T-helper 2 cell (primary cell): ENCODE results near the gene EGR1.
"Not testable (repeated sequence)": the region's sequence is repeated elsewhere in the genome, so short reads cannot be mapped to it uniquely, and the experiment has no call there.

Experiments used
- DNase-seq, 5 experiments: peaks; one replicate each; pipeline versions ENCODE4 v3.0.0 to v3.0.0-alpha.2; 2012 to 2022

The EGR1 gene

GRCh38 chr5:138469540-138470321 is 4.5 kb downstream of the EGR1 start:
- DNase-seq: peak in 1 of 5 experiments; percentile 55

DNA sequence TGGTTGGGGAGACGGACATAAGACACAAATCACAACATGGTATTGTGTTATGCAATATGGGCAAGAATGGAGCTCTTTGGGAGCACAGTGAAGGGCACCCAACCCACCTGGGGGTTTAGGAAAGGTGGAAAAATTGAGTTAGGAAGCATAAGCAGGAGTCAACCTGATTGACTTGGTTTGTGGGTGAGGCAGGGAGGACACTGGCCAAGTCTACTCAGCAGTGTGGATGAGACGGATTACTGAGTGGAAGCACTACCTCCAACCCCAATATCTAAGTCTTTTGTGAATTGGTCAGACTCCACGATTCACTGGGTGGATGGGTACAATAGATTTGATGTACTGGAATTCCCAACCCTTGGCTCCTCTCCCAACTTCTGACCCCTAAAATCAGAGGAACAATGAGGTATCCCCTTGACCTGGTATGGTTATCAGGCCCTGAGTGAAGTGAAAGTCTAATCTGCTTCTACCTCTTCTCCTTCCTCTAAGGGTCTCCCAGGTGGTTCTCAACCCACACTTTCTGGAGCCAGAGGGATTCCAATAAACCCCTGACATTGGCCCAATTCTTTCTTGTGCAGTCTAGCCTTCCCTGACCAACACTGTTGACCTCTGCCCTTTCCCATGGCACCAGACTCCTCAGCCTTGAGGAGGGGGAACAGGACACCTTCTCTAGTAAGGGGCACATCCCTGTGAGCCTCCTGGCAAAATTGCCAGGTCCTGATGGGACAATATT is 5.2 kb downstream of the EGR1 start:
- no peak for DNase-seq

DNA sequence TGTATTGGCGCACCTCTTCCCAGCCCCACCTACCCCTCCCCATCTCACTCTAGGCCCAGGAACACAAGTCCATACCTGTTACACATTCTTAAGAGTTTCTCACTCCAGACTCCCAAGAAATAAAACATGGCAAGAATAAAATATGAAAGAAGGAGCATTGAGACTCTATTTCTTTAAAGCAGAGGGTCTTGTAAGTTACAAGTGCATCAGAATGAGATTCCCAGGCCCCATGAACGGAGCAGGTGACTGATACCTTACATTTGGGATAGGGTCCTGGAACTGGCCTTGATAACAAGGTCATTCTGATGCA is 5.7 kb downstream of the EGR1 start:
- no peak for DNase-seq

DNA sequence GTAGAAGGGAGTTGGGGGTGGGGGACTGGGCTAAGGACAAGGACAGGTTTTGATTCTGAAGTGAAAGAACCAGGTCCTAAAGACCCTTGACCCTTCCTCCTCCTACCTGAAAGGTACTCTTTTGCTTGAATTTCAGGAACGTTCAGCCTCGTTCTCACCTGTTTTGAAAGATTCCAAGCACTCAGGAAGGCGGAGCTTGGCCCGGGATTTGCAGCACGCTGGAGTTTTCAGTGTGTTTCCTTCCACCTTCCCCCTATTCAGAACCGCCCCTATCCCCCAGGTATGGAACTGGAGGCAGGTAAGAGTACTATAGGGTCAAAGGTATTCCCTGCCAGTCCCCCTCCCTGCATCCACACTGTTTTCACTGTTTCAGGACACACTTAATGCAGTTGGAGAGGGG is 7.1 kb downstream of the EGR1 start:
- no peak for DNase-seq

DNA sequence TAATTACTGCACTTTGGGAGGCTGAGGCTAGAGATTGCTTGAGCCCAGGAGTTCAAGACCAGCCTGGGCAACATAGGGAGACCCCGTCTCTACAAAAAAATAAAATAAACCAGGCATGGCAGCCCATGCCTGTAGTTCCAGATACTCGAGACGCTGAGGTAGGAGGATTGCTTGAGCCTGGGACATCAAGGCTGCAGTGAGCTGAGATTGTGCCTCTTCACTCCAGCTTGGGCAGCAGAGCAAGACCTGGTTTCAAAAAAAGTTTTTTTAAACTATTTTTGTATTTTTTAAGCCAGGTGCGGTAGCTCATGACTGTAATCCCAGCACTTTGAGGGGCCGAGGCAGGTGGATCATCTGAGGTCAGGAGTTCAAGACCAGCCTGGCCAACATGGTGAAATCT is 7.9 kb downstream of the EGR1 start:
- DNase-seq: not testable (repeated sequence)

GRCh38 chr5:138476918-138477317 is 11.6 kb downstream of the EGR1 start:
- DNase-seq: no peak

DNA sequence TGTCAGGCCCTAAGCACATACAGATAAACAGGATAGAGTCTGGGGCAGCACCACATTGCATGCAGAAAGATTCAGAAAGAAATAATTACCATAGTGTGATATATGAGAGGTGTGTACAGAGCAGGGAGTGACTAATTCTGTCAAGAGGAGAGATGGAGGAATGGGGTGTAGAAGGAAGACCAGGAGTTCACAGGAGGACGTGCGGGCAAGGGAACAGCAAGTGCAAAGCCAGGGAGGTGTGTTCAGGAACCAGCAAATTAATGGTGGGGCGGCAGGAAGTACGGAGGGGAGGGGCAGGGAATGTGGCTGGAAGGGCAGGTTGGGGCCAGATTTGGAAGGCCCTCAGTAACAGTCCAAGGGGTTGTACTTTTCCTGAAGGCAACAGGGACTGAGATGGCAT is 17.4 kb downstream of the EGR1 start:
- DNase-seq: no peak

GRCh38 chr5:138488481-138488945 is 23.2 kb downstream of the EGR1 start:
- no peak for DNase-seq

DNA sequence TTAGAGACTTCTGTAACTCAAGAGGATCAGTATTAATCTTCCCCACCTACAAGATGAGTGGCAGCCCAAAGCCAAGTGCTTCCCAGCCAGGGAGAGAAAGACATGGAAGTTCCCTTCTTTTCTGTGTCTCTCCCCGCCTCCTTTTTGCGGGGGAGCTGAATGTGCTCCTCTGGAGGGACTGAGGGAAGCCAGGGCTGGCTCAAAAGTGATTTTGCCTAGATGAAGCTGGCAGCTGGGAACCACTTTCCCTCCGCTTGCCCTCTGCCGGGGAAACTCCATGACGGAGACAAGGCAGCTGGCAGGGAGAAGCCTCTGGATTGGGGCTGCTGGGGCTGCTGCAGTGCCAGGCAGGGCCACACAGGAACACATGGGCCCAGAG is 24.4 kb downstream of the EGR1 start:
- no peak for DNase-seq

- DNase-seq: no peak
Observed at GRCh38 chr5:138490648-138491283, 25.5 kb downstream of the EGR1 start.

DNA sequence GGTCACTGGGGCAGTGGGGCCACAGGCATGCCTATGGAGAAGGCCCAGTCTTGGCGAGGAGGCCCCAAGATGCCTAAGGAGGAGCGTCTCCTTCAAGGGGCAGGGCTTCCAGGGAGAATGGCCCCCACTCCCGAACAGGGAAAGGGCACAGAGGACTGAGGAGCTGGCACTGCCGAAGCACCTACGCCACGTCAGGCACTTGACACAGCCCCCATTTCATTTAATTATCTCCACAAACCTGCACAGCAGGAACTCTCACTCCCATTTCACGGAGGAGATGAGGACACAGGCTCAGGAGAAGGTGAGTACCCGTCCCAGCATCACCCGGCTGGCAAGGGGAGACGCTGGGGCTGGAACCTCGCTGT is 26.0 kb downstream of the EGR1 start:
- no peak for DNase-seq

DNA sequence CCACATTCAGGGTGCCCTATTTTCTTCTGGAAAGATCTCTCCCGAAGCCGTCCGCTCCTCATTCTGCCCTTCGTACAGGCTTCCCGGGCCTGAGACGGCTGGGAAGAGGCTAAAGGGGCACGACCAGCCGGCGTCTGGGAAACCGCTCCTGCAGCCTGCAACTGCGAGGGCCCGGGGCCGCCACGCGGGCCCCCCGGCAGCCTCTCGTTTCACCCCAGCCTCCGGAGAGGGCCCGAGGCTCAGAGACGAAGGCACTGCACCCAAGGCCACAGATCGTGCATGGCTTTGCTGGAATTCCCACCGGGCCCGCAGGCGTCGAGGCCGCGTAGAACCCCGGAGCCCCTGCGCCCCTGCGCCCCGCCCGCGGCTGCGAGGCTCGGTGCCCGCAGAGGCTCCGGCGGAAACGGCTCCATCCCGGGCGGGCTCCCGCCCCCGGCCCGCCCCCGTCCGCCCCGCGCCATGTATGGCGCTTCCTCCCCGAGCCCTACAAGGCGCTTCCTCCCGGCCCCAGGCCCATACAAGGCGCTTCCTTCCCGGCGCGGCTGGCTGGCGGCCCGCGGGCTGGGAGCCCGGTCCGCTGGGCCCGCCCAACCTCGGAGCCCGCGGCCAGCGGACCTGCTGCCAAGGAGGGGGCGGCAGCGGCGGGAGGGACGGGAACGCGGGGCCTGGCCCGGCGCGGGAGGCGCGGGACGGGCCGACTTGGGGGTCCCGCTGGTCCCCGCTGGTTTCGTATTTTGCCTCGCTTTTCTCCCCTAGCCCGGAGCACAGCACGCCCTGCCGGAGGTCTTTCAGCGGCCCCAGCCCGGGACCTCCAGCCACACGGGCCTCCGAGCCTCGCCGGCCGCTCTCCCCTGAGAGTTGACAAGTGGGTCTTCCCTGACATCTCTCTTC is 26.6 kb downstream of the EGR1 start:
- peak; percentile 72 to 91 (median 77) for DNase-seq

GRCh38 chr5:138492560-138493045 is 27.3 kb downstream of the EGR1 start:
- DNase-seq: no peak

- DNase-seq: no peak
Observed at GRCh38 chr5:138495351-138495750, 30.1 kb downstream of the EGR1 start.

DNA sequence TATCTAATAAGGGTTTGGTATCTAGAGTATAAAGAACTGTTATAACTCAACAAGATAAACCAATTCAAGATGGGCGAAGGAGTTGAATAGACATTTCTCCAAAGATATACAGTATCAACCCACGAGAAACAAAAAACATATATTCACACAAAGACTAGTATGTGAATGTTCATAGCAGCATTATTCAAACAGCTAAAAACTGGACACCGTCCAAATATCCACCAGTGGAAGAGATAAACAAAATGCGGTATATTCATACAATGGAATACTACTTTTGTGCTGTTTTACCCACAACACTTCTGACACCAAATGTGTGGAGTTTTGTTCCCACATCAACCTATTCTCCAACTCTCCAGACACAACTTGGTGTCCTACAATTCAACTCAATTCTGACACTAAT is 33.1 kb downstream of the EGR1 start:
- no peak for DNase-seq

GRCh38 chr5:138502121-138502520 is 36.8 kb downstream of the EGR1 start:
- no peak for DNase-seq

- DNase-seq: no peak
Observed at GRCh38 chr5:138502521-138502920, 37.2 kb downstream of the EGR1 start.

DNA sequence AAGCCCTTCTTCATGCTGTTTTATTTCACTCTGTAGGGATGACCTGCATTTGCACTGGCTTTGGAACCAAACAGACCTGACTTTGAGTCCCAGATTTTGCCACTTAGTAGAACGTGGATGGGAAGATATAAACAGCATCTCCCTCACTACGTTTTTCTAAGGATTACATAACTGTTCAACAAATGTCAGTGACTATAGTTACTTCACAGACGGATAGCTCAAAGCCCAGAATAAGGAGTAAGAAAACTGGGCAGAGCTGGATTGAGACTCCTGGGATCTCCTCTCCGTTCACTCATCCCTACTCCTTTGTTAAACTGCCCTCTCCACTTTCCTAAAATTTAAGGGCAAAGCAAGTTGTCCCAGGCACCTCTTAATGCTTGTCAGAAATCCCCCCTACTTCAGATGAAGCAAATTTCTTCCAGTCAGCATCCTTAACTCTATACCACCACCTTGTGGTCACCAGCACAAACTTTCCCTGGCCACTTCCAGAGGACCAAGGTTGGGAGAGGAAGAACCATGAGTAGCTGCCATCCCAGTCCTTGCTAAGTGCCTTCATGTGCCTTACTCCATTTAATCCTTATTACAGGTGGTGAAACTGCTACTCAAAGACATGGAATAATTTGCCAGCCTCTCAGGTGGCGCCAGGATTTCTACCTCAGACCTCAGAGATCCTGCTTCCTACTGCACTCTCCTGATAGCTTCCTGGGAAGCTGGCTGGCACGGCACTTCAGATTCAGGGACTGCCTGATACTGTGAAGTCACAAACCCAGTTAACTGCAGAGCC is 38.4 kb downstream of the EGR1 start:
- DNase-seq: peak in 2 of 5 experiments; percentile 32 to 50

DNA sequence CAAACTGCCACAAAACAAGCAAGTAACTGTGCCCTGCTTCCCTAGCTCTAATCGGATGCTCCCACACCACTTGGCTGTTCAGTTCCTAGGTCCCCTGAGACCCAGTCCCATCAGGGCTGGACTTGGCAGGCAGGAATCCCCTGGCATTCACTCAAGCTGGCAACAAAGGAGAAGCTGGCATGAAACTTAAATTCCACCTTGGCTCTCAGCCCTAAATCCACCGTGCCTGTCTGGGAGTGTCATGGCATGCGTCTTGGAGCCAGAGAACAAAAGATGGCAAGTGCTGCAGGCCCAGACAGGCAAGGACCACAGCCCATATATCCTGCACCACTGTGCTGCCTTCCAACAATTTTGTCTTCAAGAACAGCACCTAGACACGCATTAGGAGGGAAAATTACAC is 39.5 kb downstream of the EGR1 start:
- no peak for DNase-seq

DNA sequence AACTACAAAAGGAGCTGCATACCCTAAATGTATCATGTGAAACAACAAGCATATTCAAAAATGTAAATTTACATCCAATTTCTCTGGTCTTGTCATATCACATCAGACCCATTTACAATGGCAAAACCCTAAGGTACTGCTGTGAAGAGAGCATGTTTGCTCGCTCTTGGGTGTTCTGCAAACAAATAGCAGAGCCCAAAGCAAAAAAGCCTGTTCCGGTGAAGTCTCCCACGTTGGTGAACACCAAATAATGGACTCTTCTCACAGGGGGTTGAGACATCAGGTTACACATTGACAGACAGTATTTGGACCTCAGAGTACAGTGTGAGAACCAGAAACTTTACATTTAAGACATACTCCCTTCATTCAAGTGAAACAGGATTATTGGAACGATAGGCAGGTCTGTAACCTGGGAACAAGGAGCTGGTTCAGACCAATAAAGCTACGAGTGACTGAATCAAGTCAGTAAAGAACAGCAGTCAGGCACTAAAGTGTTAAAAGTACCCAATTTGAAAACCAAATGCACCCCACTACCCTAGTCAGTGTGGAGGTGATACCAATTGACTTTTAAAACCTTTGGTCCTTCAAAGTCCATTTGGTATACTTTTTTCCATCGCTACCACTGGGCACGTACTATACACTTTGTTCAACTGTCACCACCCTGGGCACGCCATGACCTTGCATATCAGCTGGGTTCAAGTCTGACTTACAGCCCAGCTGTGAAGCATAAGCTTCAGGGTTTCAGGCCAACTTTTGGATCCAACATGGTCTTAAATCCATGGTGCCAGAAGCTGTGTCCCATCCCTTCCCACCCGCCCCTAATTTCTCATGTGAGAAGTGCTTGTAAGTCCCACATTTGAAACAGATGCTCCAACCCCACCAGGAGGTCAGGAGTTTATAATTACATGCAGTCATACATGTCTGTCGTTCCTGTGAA is 41.4 kb downstream of the EGR1 start:
- DNase-seq: no peak

GRCh38 chr5:138507485-138507884 is 42.2 kb downstream of the EGR1 start:
- not testable (repeated sequence) for DNase-seq
